Measurements from ENCODE around the gene TGM3.

Gene TGM3

DNA sequence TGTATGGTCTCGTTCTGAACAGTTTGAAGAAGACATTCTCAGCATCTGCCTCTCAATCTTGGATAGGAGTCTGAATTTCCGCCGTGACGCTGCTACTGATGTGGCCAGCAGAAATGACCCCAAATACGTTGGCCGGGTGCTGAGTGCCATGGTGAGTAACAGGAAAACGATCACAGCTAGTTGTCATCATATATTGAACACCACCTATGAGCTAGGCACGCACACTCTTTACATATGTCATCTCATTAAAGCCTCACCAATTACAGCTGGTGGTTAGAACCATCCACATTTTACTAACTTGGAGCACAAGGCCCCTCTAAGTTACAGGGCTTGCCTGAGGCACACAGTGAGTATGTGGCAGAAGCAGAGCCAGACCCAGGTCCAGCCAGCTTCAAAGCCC, 17.1 kb downstream of the TGM3 start:
- DNase-seq = no peak

- no peak for DNase-seq
Measured at GRCh38 chr20:2313316-2313715, 17.5 kb downstream of the TGM3 start.

DNA sequence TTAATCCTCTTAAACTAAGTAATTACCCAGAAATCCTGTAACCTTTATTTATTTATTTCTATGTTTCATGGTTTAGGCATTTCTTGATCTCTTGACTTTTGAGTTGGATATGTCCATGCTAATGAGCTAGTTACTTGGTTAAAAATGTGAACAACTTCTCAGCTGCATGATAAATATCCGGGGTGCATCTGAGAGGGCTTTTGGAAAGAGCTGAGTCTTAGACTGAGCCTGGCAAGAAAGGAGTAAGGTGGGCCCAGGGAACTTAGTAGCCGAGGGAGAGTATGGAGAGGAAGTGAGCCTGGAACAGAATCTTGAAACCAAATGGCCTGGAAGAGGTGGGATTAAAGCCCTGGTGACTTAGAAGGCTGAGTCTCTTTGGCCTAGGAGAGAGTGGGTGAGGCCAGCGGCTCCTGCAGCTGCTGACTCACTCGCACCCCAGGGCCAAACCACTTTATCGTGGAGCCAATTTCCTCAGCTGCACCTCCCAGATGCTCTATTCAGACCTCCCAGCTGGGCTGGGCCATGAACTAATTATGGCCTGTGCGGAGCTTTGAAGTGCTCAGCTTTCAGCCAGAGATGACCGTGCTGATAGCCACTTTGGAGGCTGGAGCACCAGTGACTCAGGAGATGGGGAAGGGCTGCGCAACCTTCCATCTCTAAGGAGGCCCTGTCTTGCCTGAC, 19.1 kb downstream of the TGM3 start:
- no peak for DNase-seq

DNA sequence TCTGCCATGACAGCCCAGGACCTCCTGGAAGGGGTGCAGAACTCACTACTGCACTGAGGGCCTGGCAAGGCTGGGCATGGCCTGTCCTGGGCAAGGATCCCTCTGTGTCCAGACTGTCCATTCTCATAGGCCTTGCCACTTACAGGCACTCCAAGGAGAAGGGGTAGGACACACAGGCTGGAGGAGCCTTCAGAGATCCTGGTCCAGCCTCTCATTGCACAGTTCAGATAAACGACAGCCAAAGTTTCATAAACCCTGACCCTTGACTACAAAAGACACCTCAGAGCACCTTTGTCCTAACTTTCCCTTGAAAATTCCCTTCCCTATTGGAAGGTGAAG, 19.6 kb downstream of the TGM3 start:
- no peak for DNase-seq

DNA sequence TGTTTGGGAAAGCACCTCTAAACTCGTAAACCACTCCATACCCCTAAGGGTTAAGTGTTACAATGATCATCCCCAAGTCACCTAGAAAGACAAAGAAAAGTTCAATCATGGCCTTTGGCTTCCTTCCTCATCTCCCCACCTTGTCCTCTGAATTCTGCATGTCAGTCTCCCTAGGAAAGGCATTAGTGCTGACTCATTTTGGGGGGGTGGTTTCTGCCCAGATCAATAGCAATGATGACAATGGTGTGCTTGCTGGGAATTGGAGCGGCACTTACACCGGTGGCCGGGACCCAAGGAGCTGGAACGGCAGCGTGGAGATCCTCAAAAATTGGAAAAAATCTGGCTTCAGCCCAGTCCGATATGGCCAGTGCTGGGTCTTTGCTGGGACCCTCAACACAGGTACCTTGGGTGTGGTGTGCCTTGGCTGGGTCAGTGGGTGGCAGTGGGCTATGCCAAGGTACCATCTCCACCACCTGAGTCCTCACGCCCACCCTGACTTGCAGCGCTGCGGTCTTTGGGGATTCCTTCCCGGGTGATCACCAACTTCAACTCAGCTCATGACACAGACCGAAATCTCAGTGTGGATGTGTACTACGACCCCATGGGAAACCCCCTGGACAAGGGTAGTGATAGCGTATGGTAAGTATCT, 21.2 kb downstream of the TGM3 start:
- no peak for DNase-seq

DNA sequence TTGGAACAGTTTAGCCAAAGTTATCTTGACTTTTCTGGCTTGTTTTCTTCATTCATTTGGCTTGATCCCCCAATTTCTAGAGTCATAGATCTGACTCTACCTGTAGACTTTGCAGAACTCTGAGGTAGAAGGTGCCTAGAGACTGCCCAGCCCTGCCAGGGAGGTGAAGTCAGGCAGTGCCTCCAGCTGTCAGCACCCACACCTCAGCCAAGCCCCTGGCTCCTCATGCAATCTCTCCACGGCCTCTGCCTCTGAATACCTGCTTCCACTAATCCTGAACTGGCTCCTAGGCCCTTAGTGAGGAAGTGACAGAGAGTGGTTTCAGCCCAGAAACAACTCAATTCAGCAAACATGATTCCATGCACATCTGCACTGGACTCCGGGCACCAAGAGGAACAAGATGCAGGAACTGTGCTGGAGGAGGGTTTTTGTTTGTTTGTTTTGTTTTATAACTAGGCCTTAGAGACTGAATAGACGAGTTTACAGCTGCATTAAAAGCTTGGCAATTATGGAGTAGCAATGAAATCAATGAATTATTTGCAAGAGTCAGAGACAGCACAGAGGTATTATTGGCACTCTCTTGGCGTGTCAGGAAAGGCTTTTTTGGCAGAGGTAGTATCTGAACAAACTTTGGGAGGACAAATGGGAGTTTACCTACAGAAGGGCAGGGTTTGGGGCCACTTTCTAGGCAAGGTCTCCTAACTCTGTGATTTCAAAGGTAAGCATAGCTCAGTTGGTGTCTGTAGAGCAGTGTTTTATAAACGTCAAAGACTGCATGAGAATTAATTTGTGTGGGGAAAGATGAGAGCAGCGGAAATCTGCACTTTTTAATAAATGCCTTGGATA, 25.2 kb downstream of the TGM3 start:
- DNase-seq = no peak

DNA sequence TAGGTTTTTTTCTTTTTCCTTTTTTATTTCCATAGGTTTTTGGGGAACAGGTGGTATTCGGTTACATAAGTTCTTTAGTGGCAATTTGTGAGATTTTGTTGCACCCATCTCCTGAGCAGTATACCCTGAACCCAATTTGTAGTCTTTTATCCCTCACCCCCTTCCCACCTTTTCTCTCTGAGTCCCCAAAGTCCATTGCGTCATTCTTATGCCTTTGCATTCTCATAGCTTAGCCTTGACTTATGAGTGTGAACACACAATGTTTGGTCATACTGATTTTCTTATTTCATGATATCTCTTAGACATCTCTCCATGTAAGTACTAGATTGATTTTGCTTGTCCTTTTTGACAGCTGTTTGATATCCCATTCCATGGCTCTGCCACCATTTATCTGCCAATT, 27.2 kb downstream of the TGM3 start:
- DNase-seq = no peak

GRCh38 chr20:2326046-2326445, 30.2 kb downstream of the TGM3 start:
- no peak for DNase-seq

GRCh38 chr20:2327620-2328555, 32.1 kb downstream of the TGM3 start:
- DNase-seq = no peak

DNA sequence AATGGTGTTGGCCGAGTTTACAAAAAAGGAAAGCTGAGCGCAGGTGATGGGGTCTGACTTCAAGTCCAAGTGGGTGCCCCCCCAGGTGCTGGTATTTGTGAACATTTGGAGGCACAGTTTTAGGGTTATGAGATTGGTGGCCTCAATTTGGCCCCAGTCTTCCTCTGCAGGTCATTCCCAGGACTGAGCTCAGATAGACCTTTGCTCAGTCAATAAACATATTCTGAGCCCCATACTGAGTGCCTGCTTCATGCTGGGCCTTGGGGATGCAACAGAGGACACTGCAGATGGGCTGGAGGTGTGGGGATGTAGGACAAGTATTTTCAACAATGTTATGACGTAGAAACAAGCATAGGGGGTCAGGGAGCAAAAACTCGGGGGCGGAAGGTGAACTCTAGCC, 33.5 kb downstream of the TGM3 start:
- DNase-seq = no peak

DNA sequence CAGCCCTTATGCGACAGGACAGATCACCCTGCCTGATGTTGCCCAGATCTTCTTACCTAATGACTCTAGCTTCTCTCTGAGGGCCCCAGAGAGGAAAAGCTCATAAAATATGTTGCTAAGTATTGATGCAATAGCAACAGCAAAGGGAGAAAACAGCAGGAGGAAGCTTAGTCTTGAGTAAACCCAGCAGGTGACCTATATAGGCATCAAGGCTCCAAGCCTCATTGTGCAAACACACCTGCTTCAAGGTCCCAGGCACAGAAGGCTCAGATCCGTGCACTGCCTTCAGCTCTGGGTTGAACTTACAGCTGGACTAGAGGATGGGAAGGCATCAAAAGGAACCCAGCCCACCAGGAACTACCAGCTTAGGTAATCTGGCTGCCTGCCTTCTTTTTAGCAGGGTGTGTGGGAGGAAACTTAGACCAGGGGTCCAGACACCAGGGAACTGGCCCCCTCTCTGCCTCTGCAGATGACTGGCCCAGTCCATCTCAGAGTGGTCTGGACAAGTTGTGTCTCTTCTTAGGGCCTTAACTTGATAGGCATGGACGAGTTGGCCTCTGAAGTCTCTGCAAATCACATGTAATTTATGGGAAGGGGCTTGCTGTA, 34.4 kb downstream of the TGM3 start:
- no peak for DNase-seq

DNA sequence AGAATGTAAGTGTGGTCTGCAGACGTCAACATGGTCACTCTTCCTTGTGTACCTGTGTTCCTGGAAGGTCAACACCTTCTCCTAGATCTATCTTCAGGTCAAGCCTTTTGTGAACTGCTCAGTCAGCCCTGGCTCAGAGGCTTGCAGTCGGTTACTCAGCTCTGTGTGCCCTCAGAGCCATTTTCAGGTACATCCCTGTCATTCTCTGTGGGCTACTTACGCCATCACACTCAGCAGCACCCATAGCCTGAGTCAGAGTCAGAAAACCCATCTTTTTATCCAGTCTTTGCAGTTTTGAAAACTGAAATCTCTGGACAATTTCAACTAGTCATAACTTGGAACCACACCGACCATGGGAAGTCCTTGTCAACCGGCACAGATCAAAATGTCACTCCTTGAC, 35.3 kb downstream of the TGM3 start:
- DNase-seq = no peak

DNA sequence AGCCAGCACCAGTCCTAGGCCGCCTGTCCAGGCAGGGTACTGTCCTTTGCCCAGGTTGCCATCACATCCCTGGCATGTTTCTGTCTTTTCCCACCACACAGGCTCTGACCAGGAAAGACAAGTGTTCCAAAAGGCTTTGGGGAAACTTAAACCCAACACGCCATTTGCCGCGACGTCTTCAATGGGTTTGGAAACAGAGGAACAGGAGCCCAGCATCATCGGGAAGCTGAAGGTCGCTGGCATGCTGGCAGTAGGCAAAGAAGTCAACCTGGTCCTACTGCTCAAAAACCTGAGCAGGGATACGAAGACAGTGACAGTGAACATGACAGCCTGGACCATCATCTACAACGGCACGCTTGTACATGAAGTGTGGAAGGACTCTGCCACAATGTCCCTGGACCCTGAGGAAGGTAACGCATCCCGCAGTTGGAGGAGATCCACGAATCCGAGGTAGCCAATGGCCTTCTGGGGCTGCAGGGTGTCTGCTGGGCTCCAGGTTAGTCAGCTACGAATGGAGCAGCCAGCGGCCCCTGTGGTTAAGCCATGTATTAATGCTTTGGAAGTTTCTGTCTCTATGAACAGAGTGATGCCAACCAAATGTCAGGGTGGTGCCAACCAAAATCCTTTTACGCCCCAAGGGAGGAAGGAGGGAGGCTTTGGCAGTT, 36.2 kb downstream of the TGM3 start:
- no peak for DNase-seq

GRCh38 chr20:2332711-2333110, 36.9 kb downstream of the TGM3 start:
- no peak for DNase-seq

GRCh38 chr20:2333821-2334220, 38.0 kb downstream of the TGM3 start:
- DNase-seq = no peak

DNA sequence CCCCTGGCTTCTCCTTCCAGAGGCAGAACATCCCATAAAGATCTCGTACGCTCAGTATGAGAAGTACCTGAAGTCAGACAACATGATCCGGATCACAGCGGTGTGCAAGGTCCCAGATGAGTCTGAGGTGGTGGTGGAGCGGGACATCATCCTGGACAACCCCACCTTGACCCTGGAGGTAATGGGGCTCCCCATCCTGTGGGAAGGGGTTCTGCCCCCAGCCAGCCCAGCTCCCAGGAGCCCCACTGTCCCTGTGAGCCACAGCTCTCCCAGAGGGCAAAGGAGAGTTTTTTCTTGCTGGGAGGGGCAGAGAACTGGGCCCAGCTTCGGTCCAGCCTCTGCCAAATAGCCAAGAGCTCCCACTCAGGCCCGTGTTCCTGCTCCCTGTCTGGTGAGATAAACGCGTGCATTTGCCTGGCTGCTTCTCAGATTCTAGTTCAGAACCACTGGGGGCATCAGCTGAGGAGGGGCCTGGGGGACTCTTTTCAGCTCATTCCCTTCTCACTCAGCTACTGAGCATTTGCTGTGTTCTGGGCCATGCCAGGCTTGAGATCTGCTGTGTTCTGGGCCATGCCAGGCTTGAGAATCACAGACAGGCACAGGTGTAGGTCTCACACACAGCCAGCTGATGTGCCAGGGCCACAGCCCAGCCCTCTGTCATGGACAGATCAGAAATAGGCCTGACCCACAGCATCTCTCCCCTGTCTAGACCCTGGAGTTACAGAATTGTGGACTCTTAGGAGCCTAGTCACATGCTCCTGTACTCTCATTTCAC, 39.5 kb downstream of the TGM3 start:
- no peak for DNase-seq

- DNase-seq = no peak
Measured at GRCh38 chr20:2336471-2336870, 40.7 kb downstream of the TGM3 start.

GRCh38 chr20:2337142-2337541, 41.3 kb downstream of the TGM3 start:
- DNase-seq = no peak

- DNase-seq = no peak
Measured at GRCh38 chr20:2338411-2339066, 42.7 kb downstream of the TGM3 start.

- no peak for DNase-seq
Measured at GRCh38 chr20:2340136-2340535, 44.3 kb downstream of the TGM3 start.

DNA sequence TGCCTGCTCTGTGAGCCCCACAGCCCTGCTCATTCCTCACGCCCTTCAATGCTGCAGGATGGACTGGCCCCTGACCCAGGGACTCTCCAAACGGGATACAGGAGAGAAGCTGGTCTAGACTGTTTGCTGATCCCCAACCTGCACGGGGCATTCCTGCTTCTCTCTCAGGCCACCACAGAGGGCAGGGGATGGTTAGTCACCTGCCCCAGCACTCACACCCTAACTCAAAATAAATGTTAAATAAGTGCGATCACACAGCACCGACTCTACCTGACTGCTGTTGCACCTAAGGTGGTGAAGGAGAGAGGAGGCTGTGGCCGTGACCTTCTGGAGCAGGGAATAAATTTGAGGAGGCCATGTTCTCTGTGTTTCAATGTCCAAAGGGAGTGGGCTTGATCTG, 45.0 kb downstream of the TGM3 start:
- DNase-seq = no peak
